Fibroblast of lung (primary cell): Measurements from ENCODE around the gene CCDC57. TPM values are rescaled to one million over a fixed set of nuclear protein-coding genes. Genes with fewer than 3 reads are reported as not detected.

ENCODE experiments used
- DNase-seq, 2 donors: peaks; one replicate each; pipeline versions ENCODE4 v3.0.0 to v3.0.0-alpha.2; 2010; ENCODE audit warnings: low read depth in 2 of 2
- H2AFZ ChIP-seq: 2 replicates; pipeline ENCODE4 v1.5.1; 2012; ENCODE audit warnings: low read length, control low read depth, inconsistent platforms
- H3K27ac ChIP-seq: 2 replicates; pipeline ENCODE4 v1.5.1; 2011; ENCODE audit warnings: low read length, control low read depth; ENCODE audit not compliant: insufficient read depth
- H3K27me3 ChIP-seq: 2 replicates; pipeline ENCODE4 v1.5.1; 2011; ENCODE audit warnings: mild to moderate bottlenecking, low read length; ENCODE audit not compliant: control insufficient read depth, insufficient read depth
- H3K36me3 ChIP-seq: 2 replicates; pipeline ENCODE4 v1.5.1; 2011; ENCODE audit warnings: low read length; ENCODE audit not compliant: control insufficient read depth, insufficient read depth
- H3K4me1 ChIP-seq: 2 replicates; pipeline ENCODE4 v1.5.1; 2011; ENCODE audit warnings: low read length; ENCODE audit not compliant: control insufficient read depth, insufficient read depth; ENCODE audit errors: extremely low read depth
- H3K4me2 ChIP-seq: 2 replicates; pipeline ENCODE4 v1.5.1; 2011; ENCODE audit warnings: low read length, control low read depth; ENCODE audit not compliant: insufficient read depth; ENCODE audit errors: extremely low read depth
- H3K4me3 ChIP-seq, 4 experiments: fragments of 200-600 bp in 1 of 4; sonication (generic) in 1 of 4; replicated peaks in 1 of 4; 2 replicates each; pipeline ENCODE4 v1.5.1; 2011 to 2016; ENCODE audit warnings: low read length in 4 of 4, low read depth in 3 of 4, mild to moderate bottlenecking in 3 of 4, control low read depth in 2 of 4, inconsistent platforms in 1 of 4, mixed read lengths in 1 of 4; ENCODE audit not compliant: insufficient read depth in 1 of 4; ENCODE audit errors: control extremely low read depth in 1 of 4
- H3K79me2 ChIP-seq: 2 replicates; pipeline ENCODE4 v1.5.1; 2012; ENCODE audit warnings: mild to moderate bottlenecking, low read length, inconsistent platforms; ENCODE audit not compliant: control insufficient read depth, insufficient read depth
- H3K9ac ChIP-seq: 2 replicates; pipeline ENCODE4 v1.5.1; 2011; ENCODE audit warnings: mild to moderate bottlenecking, low read length, control low read depth; ENCODE audit not compliant: insufficient read depth
- H3K9me3 ChIP-seq: 2 replicates; pipeline ENCODE4 v1.5.1; 2012; ENCODE audit warnings: low read depth, low read length; ENCODE audit not compliant: control insufficient read depth, insufficient read depth
- H4K20me1 ChIP-seq: 2 replicates; pipeline ENCODE4 v1.5.1; 2011; ENCODE audit warnings: low read length; ENCODE audit not compliant: control insufficient read depth, insufficient read depth; ENCODE audit errors: extremely low read depth
- CTCF ChIP-seq, 2 donors: IDR thresholded peaks in 1 of 2; conservative IDR thresholded peaks in 1 of 2; 1 replicate in 1 of 2; 2 replicates in 1 of 2; pipeline ENCODE4 v1.5.1; 2011 to 2012; ENCODE audit warnings: low read length in 2 of 2, control low read depth in 1 of 2, inconsistent platforms in 1 of 2, low read depth in 1 of 2, mild to moderate bottlenecking in 1 of 2
- EZH2 ChIP-seq: IDR thresholded peaks from 2 replicates; pipeline ENCODE4 v1.5.1; 2012; ENCODE audit warnings: low read length, control low read depth, mild to moderate bottlenecking; ENCODE audit errors: missing control alignments
- polyA plus RNA-seq, 2 donors: library from polyadenylated mRNA; depleted of rRNA in 1 of 2; stranded (reverse) in 1 of 2; unstranded in 1 of 2; fragments of >200 nt; gene quantifications; 2 replicates each; pipeline ENCODE4 v1.2.1, GENCODE V29; 2011 to 2012; ENCODE audit warnings: missing spikeins in 1 of 2
- total RNA-seq: library from RNA; depleted of rRNA; stranded (reverse); fragments of >200 nt; gene quantifications from 2 replicates; pipeline ENCODE4 v1.2.1, GENCODE V29; 2014

CCDC57 gene
- total and polyA plus RNA-seq, 2 donors (not counting 1 experiment from before 2014, with no cell fraction given): 7.1 to 10.1 TPM

- peaks cover 26% of the 10 kb centered on the region for H3K4me1 ChIP-seq
- H3K4me3 ChIP-seq: no peak overlapping the region
- no peak for TF ChIP-seq CTCF (conservative IDR thresholded peaks at IDR 0.05 in 1 of 2, IDR thresholded peaks at IDR 0.05 in 1 of 2; ENCODE audit: low read depth in 1 of 2, low read length in 2 of 2)
- no peak for TF ChIP-seq EZH2
- H3K27me3 ChIP-seq: no peaks in the 10 kb centered on the region
- no peak overlapping the region for H2AFZ ChIP-seq
- no peak overlapping the region for H3K4me2 ChIP-seq
- H3K79me2 ChIP-seq: peaks cover 48% of the 10 kb centered on the region
- DNase-seq: peak; percentile 60 to 75
- H3K9me3 ChIP-seq: no peaks in the 10 kb centered on the region
- peaks cover 63% of the 10 kb centered on the region for H3K36me3 ChIP-seq
- H3K27ac ChIP-seq: peak overlapping the region; percentile 37
- H3K9ac ChIP-seq: no peak overlapping the region
- H4K20me1 ChIP-seq: peaks cover 2% of the 10 kb centered on the region
These were observed 33.9 kb upstream of the CCDC57 start for GRCh38 chr17:82246365-82247181.

GRCh38 chr17:82246040-82246364 is 33.4 kb upstream of the CCDC57 start:
- Histone ChIP-seq H3K4me2 (no peak overlapping the region), H3K9ac (no peak overlapping the region), H3K4me1 (peaks cover 31% of the 10 kb centered on the region), H3K36me3 (peaks cover 58% of the 10 kb centered on the region), H3K79me2 (peaks cover 44% of the 10 kb centered on the region), H2AFZ (no peak overlapping the region), H3K27ac (no peak overlapping the region), H4K20me1 (peaks cover 2% of the 10 kb centered on the region), H3K4me3 (no peak overlapping the region), H3K27me3 (no peaks in the 10 kb centered on the region), H3K9me3 (no peaks in the 10 kb centered on the region)
- DNase-seq: no peak
- TF ChIP-seq CTCF (conservative IDR thresholded peaks at IDR 0.05 in 1 of 2, IDR thresholded peaks at IDR 0.05 in 1 of 2; ENCODE audit: low read depth in 1 of 2, low read length in 2 of 2) (no peak), EZH2 (no peak)

- DNase-seq: no peak
- no peak overlapping the region for H3K27ac ChIP-seq
These were observed 32.7 kb upstream of the CCDC57 start for GRCh38 chr17:82245134-82246039.

More at GRCh38 chr17:82245134-82246039, 32.7 kb upstream of the CCDC57 start:
- TF ChIP-seq CTCF (conservative IDR thresholded peaks at IDR 0.05 in 1 of 2, IDR thresholded peaks at IDR 0.05 in 1 of 2; ENCODE audit: low read depth in 1 of 2, low read length in 2 of 2) (no peak), EZH2 (no peak)
- no peaks in the 10 kb centered on the region for H3K27me3 ChIP-seq
- peaks cover 2% of the 10 kb centered on the region for H4K20me1 ChIP-seq
- no peaks in the 10 kb centered on the region for H3K9me3 ChIP-seq
- no peak overlapping the region for H3K4me3 ChIP-seq
- H2AFZ ChIP-seq: no peak overlapping the region
- H3K4me1 ChIP-seq: peaks cover 37% of the 10 kb centered on the region
- no peak overlapping the region for H3K4me2 ChIP-seq
- H3K36me3 ChIP-seq: peaks cover 58% of the 10 kb centered on the region
- H3K79me2 ChIP-seq: peaks cover 46% of the 10 kb centered on the region
- no peak overlapping the region for H3K9ac ChIP-seq
